H4 (cell line): ENCODE measurements around the gene CYP26B1. TPM values are rescaled to one million over a fixed set of nuclear protein-coding genes. Genes with fewer than 3 reads are reported as not detected.

Experiments
- DNase-seq: peaks from one replicate; pipeline ENCODE4 v3.0.0-alpha.2; 2015; ENCODE audit warnings: low spot score
- total RNA-seq: library from RNA; depleted of rRNA; stranded (reverse); fragments of >200 nt; shearing (Covaris generic); gene quantifications from 2 replicates; pipeline ENCODE4 v1.2.3, GENCODE V29; 2014; rRNA removed

The CYP26B1 gene, protein sequence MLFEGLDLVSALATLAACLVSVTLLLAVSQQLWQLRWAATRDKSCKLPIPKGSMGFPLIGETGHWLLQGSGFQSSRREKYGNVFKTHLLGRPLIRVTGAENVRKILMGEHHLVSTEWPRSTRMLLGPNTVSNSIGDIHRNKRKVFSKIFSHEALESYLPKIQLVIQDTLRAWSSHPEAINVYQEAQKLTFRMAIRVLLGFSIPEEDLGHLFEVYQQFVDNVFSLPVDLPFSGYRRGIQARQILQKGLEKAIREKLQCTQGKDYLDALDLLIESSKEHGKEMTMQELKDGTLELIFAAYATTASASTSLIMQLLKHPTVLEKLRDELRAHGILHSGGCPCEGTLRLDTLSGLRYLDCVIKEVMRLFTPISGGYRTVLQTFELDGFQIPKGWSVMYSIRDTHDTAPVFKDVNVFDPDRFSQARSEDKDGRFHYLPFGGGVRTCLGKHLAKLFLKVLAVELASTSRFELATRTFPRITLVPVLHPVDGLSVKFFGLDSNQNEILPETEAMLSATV
- 1.5 and 1.7 TPM in 2 replicates for total RNA-seq

DNA sequence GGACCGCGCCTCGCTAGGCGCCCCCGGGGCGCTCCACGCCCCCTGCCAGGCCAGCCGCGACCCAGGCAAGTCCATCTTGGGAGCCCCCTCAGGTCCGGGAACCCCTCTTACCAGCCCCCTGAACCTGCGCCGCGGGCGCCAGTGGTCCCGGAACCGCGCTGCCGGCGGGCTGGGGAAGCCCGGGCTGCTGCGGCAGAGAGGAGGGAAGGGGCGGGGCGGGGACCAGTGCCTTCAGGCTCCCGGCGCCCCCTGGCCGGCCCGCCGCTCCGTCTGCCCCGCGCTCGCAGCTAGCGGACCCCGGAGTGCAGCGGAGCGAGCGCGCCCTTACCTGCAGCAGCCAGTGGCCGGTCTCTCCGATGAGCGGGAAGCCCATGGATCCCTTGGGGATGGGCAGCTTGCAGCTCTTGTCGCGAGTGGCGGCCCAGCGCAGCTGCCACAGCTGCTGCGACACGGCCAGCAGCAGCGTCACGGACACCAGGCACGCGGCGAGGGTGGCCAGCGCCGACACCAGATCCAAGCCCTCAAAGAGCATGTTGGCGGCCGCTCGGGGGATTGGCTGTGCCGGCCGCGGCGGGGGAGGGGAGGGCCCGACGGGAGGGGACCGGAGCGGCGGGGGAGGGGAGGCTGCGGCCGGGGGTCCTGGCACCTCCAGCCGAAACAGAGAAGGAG lies at the start of gene CYP26B1:
CYP26B1 (minus strand) TSS at position 560 of the 669 bp plus-strand sequence; CDS start at position 532, 28 bp downstream.
- no peak for DNase-seq

DNA sequence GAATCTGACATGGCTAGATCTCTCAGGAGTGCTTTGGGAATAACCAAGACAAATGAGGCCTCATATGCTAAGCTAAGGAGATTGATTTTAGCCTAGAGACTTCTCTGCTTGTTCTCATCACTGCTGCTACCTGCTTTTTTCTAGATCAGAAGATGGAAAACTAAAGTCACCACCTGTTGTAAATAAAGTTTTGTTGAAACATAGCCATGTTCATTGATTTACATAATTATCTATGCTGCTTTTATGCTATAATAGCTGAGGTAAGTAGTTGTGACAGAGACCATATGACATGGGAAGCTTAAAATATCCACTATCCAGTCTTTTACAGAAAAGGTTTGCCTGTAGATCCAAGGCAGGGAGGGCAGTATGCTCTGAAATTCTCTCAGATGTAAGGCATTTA lies 46.1 kb upstream of the CYP26B1 start:
- DNase-seq = no peak

DNA sequence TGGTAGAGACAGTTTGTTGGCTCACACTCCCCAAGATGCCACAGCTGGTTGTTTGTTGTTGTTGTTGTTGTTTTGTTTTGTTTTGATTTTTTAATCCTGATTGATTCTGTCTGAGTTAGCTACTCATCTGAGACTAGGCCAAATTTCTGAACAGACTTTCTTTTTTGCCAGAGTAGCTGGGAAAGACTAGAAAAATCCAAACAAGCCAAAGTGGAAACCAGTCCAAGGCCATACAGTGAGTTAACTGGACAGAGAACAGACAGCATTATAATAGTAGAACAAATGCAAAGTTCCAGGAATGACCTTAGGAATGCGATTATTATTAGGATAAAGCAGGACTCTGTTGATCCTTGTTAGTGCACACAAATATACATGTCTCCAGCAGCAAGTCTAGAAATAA lies 43.8 kb upstream of the CYP26B1 start:
- DNase-seq = no peak

DNA sequence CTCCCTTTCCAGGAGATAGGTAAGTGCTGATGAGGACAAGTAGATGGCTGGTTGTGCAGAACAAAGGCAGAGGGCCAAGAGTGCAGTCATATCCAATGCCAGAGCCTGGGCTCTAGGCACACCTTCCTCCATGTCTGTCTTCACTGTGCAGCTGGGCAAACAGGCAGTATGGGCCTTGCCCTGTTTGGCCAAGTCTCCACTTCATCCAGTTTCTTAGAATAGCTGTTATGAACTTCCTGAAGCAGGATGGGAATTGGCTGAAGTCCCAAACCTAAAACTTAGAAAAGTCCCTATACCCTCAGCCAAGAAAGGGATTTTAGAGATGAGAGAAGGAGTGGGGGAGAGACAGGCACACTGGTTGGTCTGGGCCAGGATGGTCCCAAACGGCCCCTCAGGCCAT lies 37.5 kb upstream of the CYP26B1 start:
- no peak for DNase-seq

DNA sequence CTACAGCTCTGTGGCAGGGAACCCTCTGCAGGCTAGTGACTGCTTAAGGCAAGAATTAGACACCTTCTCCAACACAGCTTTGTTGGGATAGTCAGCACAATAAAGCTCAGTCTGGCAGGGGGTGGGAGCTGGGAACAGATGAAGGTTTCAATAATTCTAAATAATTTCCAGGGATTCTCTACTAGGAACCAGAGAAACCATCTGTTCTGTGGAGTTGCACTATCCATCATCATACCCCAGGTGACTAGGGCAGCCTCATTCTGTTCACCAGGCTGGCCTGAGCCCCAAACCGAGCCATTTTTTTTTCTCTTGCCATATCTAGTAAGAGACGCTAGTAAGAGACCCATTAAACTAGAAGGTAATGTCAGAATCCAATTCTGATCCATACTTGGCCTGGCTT lies 35.8 kb upstream of the CYP26B1 start:
- DNase-seq = no peak

DNA sequence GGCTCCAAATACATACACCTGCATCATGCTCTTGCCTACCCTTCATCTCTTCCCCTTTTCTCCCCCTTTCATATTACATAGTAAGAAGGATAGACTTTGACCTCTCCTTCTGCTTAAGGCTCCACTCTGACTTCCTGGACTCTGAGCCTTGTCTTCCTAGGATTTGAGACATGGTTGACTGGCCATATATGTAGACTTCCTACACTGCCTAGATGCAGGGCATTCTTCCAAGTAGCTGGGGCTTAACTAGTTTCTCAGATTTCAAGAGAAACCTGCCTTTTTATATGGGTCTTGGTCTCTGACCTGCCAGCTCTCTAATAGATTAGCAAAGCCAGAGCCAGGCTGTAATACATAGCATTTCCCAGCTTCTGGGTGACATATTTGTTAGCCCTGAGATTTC lies 35.4 kb upstream of the CYP26B1 start:
- no peak for DNase-seq

DNA sequence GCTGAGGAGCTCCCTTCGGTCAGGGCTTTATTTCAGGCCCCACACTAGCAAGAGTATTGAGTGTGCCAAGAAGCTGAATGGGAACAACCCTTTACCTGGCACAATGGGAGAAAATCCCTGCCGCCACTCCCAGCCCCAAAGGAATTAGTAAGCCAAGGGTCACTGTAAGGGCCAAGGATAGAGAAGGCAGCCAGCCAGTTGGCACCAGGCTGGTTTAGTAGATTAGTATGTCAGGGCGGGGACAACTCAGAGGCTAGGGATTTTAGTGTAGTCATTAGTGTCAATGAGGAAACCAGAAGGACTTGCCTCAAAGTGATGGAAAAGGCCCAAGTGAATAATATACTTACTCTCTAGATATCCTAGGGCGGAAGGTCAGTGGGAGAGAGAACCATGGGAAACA lies 34.9 kb upstream of the CYP26B1 start:
- DNase-seq = no peak

DNA sequence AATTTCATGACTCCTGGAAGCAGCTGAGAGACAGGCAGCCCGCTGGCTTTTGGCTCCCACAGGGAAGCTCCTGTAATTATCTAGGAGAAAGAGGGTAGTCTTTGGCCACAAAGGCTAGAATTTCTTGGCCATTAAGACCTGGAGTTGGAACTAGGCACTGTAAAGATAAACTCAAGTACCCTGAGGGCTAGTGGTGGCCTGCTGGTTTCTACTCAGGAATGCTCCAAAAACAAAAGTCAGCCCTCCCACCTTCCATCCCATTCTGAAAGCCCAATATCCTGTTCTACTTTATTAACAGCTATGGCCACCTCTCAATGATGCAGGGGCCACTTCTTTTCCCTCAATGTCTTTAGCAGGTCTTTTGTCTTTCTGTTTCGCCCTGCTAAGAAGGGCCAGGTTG lies 34.0 kb upstream of the CYP26B1 start:
- DNase-seq = no peak

DNA sequence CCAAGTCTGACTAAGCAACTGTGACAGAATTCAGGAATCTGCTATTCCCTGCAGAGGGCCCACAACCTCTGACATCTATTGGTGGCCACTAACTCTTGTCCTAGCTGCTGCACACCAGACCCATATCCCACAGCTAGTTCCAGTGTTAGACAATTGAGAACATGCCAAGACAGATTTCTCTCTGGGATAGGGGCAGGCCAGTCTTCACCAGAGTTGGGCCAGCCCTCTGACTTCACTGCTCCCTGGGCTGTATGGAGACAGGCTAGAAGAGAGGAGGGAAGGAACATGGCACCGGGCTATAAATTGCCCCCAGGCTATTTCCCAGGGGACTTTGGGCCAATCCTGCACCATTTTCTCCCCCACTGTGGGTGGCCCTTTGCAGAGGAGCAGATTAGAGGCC lies 32.7 kb upstream of the CYP26B1 start:
- no peak for DNase-seq

DNA sequence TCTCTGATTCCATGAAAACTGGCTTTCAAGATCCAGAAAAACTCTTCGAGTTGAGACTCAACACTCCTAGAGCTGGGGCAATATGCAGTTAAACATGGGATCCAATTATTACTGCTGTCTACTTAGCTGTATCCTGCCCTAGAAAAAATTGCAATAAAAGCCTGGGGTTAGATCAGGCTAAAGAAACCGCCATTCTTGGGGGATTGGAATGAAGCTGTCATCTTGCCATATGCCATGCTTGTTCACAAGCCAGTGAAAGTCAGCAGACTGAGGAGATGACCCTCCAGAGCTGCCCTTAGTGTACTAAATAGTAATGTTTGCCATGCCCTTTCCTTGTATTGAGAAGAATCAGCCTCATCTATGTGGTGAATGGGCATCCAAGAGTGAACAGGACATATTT lies 30.9 kb upstream of the CYP26B1 start:
- no peak for DNase-seq

DNA sequence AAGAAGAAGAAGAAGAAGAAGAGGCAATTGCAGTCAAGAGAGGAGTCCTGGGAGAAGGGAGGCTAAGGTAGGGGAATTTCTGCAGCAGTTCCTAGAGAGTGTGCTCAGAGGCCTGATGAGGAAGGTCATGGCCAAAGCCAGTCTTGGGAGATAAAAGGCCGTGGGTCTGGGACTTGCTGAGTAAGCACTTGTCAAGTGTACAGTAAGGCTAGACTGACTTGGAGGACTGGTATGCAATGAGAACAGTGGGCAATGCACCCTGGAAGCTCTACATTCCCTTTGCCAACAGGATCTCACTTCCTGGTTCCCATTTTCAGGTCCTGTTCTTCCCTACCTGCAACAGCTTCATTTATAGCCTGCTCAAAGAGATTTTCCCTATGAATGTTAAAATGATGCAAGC lies 28.6 kb upstream of the CYP26B1 start:
- no peak for DNase-seq

DNA sequence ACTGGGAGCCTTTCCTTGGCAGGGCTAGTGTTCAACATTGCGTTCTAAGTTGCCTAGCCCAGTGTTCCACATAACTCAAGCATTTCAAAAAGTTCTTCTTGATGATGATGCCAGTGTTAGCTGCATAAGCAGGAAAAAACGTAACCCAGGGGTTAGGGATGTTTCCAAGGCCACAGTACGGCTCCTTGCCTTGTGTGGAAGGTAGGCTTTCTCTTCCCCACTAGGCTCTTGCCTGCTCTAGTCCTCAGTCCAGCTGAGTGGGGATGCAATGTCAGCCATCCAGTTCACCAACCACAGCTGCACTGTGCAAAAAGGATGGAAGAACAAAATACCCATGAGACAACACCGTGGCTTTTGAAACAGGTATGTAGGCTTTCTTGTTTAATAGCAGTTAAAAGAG lies 28.0 kb upstream of the CYP26B1 start:
- no peak for DNase-seq

DNA sequence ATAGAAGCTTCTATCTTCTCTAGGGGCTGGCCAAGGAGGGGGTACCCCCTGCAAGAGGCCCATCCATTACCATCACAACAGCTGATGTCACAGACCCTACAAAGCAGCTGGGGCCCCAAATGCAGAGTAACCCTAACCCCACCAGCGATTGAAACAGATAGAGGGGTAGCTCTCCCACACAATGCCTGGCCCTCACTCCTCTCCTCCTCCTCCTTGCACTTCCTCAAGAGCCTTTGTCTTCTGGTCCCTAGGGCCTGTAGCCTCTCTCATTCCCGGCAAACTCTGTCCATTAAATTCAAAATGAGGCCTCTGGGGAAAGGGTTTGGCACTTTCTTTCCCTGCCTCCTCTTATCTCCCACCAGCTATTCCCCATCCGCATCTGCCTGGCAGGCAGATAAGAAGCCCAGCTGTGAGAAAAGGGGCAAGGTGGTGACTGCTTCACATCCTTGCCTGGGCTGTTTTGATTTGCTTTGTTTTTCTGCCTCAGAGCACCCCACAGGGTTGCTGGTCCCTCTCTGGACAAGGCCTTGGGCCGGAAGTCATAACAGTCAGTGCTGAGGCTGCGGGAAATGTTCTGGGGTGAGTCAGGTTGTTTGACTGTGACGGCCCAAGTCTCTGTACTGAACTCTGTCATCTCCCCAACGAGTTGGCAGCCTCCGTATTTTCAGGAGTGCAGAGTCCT lies 26.1 kb upstream of the CYP26B1 start:
- DNase-seq = no peak

DNA sequence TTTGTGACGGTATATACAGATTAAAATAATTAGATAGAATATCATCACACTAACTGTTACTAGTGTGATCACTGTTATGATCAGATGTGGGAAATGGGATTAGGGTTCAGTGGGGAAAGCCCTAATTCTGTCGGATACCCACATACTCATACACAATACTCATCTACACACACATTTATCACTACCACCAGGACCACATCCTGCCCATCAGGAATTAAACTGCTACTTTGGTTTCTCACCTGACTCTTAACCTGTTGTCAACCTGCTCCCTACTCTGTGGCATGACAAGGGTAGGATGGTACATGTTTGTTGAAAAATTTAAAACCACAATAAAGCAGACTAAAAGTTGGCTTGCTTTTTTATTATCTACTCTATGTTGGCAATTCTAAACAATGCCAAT lies 24.8 kb upstream of the CYP26B1 start:
- DNase-seq = no peak

DNA sequence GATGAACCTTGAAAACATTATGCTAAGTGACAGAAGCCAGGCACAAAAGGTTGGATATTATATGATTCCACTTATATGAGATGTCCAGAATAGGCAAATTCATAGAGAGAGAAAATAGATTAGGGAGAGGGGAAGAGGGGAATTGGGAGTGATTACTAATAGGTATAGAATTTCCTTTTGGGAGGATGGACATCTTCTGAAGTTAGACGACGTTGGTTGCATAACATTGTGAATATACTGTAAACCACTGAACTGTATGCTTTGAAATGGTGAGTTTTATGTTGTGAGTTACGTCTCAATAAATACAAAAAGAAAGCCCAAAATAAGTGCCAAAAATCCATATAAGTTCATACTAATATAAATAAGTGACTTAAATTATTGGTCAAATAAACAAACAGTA lies 18.6 kb upstream of the CYP26B1 start:
- DNase-seq = no peak

DNA sequence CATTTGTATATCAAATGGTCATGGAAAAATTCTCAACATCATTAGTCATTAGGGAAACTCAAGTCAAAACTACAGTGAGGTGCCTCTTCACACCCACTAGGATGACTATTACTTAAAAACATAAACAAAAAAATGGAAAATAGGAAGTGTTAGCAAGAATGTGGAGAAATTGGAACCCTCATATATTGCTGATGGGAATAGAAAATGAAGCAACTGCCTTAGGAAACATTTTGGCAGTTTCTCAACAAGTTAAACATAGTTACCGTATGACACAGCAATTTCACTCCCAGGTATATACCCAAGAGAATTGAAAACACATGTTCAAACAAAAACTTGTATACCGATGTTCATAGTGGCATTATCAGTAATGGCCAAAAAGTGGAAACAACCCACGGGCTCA lies 18.1 kb upstream of the CYP26B1 start:
- no peak for DNase-seq

DNA sequence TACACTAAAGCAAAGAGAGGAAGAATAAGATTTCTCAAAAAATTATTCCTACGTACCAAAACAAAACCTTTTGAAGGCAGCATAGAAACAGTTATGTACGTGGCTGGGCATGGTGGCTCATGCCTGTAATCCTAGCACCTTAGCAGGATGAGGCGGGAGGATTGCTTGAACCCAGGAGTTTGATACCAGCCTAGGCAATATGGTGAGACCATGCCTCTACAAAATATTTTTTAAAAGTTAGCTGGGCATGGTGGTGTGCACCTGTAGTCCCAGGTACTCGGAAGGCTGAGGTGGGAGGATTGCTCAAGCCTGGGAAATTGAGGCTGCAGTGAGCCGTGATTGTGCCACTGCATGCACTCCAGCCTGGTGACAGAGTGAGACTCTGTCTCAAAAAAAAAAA lies 14.9 kb upstream of the CYP26B1 start:
- DNase-seq = no peak

DNA sequence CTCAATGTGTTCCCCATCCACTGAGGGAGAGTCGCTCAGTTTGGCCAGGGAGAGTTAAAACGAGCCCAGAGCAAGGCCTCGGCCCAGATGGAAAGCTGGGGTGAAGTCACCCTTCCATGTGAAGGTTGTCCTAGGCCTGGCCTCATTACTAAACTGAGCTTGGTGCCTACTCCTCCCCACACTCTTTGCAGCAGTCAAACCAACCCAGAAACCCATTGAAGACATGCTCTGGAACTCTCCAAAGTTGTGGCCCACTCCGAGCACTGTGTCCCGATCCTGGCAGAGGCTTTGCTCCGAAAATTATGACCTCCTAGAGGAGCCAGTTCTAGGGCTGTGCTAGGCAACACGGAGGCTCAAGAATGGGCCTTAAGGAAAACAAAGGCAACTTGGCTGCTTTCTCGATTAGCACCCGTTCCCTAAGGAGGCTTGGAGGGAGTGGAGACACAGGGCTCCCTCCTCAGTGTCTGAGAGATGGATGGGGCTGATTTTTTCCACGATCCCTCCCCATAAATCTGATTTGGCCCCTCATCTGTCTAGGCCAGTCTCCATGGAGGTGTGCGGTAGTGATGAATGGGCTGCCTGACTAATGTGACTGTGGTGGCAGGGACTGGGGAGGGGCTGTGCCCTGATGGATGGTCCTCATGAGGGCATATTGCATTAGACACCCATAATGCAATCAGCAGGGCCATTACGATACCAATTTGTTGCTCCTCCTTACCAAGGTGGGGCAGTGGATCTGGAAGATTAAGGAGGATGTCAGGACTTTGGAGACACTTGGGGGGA lies 11.7 kb upstream of the CYP26B1 start:
- no peak for DNase-seq

DNA sequence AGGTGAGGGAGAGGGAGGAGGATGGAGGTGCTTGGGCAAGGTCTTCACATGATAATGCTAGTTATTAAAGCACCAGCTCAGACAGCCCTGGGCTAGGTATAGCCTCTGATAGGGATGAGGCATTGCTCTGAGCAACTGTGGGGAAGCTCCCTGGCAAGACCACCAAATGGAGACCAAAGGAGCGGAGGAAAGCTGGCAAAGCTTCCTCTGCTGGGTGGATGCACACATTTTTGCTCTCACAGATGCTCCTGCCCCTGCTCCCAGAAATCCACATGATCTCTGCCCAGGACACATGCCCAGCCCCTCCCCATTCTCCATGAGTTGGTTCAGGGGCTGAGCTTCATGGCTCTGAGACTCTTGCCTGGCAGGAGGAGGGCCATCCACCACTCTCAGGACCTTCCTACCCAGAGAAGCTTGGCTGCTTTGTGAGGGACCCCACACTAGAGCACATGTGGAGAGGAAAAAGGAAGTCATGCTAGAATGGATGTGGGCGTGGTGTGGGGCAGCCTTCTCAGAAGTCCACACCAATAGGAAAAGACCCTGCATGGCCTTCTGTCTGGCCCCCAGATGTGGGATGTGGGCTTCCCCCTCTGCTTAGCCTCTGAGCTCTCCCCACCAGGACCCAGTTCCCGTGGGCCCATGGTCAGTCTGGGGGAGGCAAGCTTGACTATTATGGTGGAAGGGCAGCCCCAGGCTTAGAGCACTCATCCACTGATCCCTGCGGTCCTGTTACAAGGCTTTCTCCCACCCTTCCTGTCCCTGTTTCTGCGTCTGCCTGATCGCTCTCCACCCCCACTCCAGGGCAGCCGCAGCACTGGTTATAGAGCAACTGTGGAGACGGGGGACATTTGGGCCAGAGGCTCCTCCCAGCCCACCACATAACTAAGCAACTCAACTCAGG lies 10.5 kb upstream of the CYP26B1 start:
- DNase-seq = no peak

DNA sequence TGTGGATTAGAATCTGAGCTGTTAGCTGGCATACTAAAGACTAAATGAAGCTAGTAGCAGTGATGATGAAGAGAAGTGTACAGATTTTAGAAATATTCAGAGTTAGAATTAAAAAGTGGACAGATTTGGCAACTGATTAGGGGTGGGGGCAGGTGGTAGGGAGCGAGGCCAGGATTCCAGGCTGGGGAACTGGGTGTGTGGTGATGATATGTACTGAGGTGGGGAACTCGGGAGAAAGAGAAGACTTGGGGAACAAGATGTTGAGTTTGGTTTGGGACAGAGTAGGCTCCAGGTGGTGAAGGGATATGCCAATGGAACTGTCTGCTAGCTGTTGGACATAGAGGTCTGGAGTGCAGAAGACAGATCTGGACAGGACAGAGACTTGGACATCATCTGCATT lies 9.2 kb upstream of the CYP26B1 start:
- DNase-seq = no peak

DNA sequence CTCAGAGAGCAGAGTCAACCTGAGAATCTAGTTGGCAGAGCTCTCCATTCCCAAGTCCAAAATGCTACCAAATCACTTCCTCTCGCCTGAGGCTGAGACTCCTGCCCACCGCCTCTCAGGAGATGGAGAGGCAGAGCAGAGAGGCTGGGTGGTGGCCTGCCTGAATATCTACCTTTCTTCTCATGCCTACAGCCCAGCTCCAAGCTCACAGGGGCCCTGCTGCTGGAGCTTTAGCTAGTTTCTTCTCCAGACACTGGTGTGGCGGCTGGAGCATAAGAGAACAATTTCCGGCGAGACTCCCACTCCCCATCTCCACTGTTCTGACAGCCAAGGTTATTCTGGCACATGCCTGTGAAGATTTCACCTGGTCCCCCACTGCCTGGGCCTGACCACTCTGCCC lies 8.1 kb upstream of the CYP26B1 start:
- DNase-seq = no peak
